ENCODE data around the gene GCH1. TPM values are rescaled to one million over a fixed set of nuclear protein-coding genes. Genes with fewer than 3 reads are reported as not detected.

Gene GCH1
- total RNA-seq, 1 experiment from 2014 or later: 9.2 TPM

- Mint-ChIP-seq H3K4me1 (no peaks in the 10 kb centered on the region), H3K4me3 (no peak overlapping the region), H3K27ac (no peak overlapping the region), H3K9me3 (no peaks in the 10 kb centered on the region), H3K27me3 (ENCODE audit: low read depth) (no peaks in the 10 kb centered on the region), H3K36me3 (no peaks in the 10 kb centered on the region)
- ChIA-PET POLR2A (no interaction called here), CTCF (no interaction called here)
- no peak for ATAC-seq
- no peak for DNase-seq (ENCODE audit: low spot score)
- TF ChIP-seq HMGA2 (CRISPR knock-in tag; IDR thresholded peaks at IDR 0.05) (0 out of 2 replicates have a peak, but pooled peaks have one; percentile 3), TEAD1 (CRISPR knock-in tag; IDR thresholded peaks at IDR 0.05) (no peak)
Observed at GRCh38 chr14:54928216-54928615, 25.6 kb upstream of the GCH1 start.

- DNase-seq (ENCODE audit: low spot score) (no peak), ATAC-seq (no peak)
- Mint-ChIP-seq H3K27ac (no peak overlapping the region), H3K4me3 (no peak overlapping the region), H3K27me3 (ENCODE audit: low read depth) (no peaks in the 10 kb centered on the region), H3K4me1 (no peaks in the 10 kb centered on the region), H3K9me3 (no peaks in the 10 kb centered on the region), H3K36me3 (no peaks in the 10 kb centered on the region)
- no peak for TF ChIP-seq HMGXB4 (CRISPR knock-in tag; IDR thresholded peaks at IDR 0.05)
- no peak for TF ChIP-seq IRF1 (CRISPR knock-in tag; IDR thresholded peaks at IDR 0.05)
- no peak for TF ChIP-seq GRHL2 (CRISPR knock-in tag; IDR thresholded peaks at IDR 0.05; ENCODE audit: insufficient replicate concordance, severe bottlenecking)
- TF ChIP-seq ZNF138 (CRISPR knock-in tag; conservative IDR thresholded peaks at IDR 0.05): no peak
- no peak for TF ChIP-seq NFE2L1 (CRISPR knock-in tag; IDR thresholded peaks at IDR 0.05)
- TF ChIP-seq TEAD1 (CRISPR knock-in tag; IDR thresholded peaks at IDR 0.05): no peak
- no peak for TF ChIP-seq FOXP1 (CRISPR knock-in tag; IDR thresholded peaks at IDR 0.05; ENCODE audit: borderline replicate concordance)
- TF ChIP-seq E2F5 (CRISPR knock-in tag; IDR thresholded peaks at IDR 0.05): no peak
- no peak for TF ChIP-seq IRF2 (CRISPR knock-in tag; IDR thresholded peaks at IDR 0.05; ENCODE audit: borderline replicate concordance, low read depth)
- TF ChIP-seq NFYB (CRISPR knock-in tag; conservative IDR thresholded peaks at IDR 0.05; ENCODE audit: low read depth): no peak
- TF ChIP-seq FOXK1 (CRISPR knock-in tag; IDR thresholded peaks at IDR 0.05): no peak
- TF ChIP-seq CREM (CRISPR knock-in tag; IDR thresholded peaks at IDR 0.05): no peak
- TF ChIP-seq E2F1 (CRISPR knock-in tag; IDR thresholded peaks at IDR 0.05): no peak
- TF ChIP-seq PRDM15 (CRISPR knock-in tag; IDR thresholded peaks at IDR 0.05): no peak
- TF ChIP-seq ZNF317 (CRISPR knock-in tag; IDR thresholded peaks at IDR 0.05; ENCODE audit: borderline replicate concordance, low read depth): no peak
- TF ChIP-seq ZNF281 (CRISPR knock-in tag; IDR thresholded peaks at IDR 0.05): no peak
- no peak for TF ChIP-seq ARID4B (CRISPR knock-in tag; IDR thresholded peaks at IDR 0.05; ENCODE audit: borderline replicate concordance)
- TF ChIP-seq ZNF121 (CRISPR knock-in tag; IDR thresholded peaks at IDR 0.05): no peak
- CTCF ChIA-PET: no interaction called here
- POLR2A ChIA-PET: no interaction called here
Observed at GRCh38 chr14:54927551-54927950, 24.9 kb upstream of the GCH1 start.
